ENCODE measurements around the gene DVL3. TPM values are rescaled to one million over a fixed set of nuclear protein-coding genes. Genes with fewer than 3 reads are reported as not detected.

DVL3 gene
- total and polyA plus RNA-seq, 10 of the 15 experiments (the other 5 are each of a cell fraction or from before 2014, with no cell fraction given): 2.2 to 39.7 (median 14.5) TPM

DNA sequence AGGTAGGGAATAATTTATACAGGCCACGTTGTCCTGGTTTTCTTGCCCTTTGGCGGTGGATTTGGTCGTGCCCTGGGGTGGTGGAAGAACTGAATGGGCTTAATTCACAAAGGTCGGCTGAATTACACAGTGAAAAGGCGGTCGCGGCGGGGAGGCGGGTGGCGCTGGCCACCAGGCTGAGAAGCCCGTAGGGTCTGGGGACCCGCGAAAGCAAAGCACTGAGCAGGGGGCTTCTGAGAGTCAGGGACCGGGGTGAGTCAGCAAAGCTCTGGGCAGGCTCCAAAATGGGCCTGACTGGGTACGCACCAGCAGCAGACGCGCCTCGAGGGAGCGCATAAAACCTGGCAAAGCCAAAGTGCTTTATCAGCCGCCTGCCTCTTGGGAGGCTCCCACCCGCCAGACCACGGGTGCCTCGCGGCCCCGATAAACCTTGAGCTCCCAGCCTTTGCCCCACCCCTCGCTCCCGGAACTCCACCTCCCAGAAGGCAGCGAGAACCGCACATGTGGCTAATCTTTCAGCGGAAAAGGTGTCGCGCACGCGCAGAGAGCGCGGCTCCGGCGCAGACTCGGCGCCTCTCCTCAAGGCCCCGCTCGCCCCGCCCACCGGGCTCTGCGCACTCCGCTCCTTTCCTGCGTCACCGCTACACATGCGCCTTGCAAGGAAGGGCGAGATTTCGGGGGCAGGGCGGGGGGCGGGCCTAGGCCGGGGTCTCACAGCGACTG, 30.4 kb downstream of the DVL3 start (continued):
- TF ChIP-seq BHLHE40 (IDR thresholded peaks at IDR 0.05; ENCODE audit: borderline replicate concordance in 1 of 2, low read depth in 2 of 2, low read length in 1 of 2) (peak; percentile 56 to 64; a peak in 3 of 4 replicates), SP1 (IDR thresholded peaks at IDR 0.05; ENCODE audit: low read depth, low read length) (peak; percentile 74), FOXM1 (IDR thresholded peaks at IDR 0.05; ENCODE audit: low read depth, low read length) (no peak), PBX3 (IDR thresholded peaks at IDR 0.05; ENCODE audit: insufficient replicate concordance, low read depth, low read length) (no peak), SIN3A (IDR thresholded peaks at IDR 0.05; ENCODE audit: low read depth, low read length) (peak; percentile 58; the same call in 1 of the 2 replicates), RB1 (IDR thresholded peaks at IDR 0.05; ENCODE audit: borderline replicate concordance) (no peak), PML (IDR thresholded peaks at IDR 0.05; ENCODE audit: low read length) (peak; percentile 82; the same call in 1 of the 2 replicates), HCFC1 (IDR thresholded peaks at IDR 0.05; ENCODE audit: low read length) (peak; percentile 87), SREBF1 (IDR thresholded peaks at IDR 0.05; ENCODE audit: low read length) (peak; percentile 50; the same call in 1 of the 2 replicates), IKZF2 (IDR thresholded peaks at IDR 0.05) (no peak), JUNB (IDR thresholded peaks at IDR 0.05) (no peak), DPF2 (IDR thresholded peaks at IDR 0.05) (no peak)
- TF ChIP-seq, protein P1, sequence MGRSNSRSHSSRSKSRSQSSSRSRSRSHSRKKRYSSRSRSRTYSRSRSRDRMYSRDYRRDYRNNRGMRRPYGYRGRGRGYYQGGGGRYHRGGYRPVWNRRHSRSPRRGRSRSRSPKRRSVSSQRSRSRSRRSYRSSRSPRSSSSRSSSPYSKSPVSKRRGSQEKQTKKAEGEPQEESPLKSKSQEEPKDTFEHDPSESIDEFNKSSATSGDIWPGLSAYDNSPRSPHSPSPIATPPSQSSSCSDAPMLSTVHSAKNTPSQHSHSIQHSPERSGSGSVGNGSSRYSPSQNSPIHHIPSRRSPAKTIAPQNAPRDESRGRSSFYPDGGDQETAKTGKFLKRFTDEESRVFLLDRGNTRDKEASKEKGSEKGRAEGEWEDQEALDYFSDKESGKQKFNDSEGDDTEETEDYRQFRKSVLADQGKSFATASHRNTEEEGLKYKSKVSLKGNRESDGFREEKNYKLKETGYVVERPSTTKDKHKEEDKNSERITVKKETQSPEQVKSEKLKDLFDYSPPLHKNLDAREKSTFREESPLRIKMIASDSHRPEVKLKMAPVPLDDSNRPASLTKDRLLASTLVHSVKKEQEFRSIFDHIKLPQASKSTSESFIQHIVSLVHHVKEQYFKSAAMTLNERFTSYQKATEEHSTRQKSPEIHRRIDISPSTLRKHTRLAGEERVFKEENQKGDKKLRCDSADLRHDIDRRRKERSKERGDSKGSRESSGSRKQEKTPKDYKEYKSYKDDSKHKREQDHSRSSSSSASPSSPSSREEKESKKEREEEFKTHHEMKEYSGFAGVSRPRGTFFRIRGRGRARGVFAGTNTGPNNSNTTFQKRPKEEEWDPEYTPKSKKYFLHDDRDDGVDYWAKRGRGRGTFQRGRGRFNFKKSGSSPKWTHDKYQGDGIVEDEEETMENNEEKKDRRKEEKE (IDR thresholded peaks at IDR 0.05): no peak
- TF ChIP-seq, protein P2, sequence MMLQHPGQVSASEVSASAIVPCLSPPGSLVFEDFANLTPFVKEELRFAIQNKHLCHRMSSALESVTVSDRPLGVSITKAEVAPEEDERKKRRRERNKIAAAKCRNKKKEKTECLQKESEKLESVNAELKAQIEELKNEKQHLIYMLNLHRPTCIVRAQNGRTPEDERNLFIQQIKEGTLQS (IDR thresholded peaks at IDR 0.05; ENCODE audit: borderline replicate concordance, extremely low read depth, low read depth, low read length): peak; percentile 72; the same call in 1 of the 2 replicates
- TF ChIP-seq, protein P3, sequence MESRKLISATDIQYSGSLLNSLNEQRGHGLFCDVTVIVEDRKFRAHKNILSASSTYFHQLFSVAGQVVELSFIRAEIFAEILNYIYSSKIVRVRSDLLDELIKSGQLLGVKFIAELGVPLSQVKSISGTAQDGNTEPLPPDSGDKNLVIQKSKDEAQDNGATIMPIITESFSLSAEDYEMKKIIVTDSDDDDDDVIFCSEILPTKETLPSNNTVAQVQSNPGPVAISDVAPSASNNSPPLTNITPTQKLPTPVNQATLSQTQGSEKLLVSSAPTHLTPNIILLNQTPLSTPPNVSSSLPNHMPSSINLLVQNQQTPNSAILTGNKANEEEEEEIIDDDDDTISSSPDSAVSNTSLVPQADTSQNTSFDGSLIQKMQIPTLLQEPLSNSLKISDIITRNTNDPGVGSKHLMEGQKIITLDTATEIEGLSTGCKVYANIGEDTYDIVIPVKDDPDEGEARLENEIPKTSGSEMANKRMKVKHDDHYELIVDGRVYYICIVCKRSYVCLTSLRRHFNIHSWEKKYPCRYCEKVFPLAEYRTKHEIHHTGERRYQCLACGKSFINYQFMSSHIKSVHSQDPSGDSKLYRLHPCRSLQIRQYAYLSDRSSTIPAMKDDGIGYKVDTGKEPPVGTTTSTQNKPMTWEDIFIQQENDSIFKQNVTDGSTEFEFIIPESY (IDR thresholded peaks at IDR 0.05): no peak
- TF ChIP-seq, protein P4, sequence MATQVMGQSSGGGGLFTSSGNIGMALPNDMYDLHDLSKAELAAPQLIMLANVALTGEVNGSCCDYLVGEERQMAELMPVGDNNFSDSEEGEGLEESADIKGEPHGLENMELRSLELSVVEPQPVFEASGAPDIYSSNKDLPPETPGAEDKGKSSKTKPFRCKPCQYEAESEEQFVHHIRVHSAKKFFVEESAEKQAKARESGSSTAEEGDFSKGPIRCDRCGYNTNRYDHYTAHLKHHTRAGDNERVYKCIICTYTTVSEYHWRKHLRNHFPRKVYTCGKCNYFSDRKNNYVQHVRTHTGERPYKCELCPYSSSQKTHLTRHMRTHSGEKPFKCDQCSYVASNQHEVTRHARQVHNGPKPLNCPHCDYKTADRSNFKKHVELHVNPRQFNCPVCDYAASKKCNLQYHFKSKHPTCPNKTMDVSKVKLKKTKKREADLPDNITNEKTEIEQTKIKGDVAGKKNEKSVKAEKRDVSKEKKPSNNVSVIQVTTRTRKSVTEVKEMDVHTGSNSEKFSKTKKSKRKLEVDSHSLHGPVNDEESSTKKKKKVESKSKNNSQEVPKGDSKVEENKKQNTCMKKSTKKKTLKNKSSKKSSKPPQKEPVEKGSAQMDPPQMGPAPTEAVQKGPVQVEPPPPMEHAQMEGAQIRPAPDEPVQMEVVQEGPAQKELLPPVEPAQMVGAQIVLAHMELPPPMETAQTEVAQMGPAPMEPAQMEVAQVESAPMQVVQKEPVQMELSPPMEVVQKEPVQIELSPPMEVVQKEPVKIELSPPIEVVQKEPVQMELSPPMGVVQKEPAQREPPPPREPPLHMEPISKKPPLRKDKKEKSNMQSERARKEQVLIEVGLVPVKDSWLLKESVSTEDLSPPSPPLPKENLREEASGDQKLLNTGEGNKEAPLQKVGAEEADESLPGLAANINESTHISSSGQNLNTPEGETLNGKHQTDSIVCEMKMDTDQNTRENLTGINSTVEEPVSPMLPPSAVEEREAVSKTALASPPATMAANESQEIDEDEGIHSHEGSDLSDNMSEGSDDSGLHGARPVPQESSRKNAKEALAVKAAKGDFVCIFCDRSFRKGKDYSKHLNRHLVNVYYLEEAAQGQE (IDR thresholded peaks at IDR 0.05; ENCODE audit: low read depth, low read length): no peak
- TF ChIP-seq, protein P5, sequence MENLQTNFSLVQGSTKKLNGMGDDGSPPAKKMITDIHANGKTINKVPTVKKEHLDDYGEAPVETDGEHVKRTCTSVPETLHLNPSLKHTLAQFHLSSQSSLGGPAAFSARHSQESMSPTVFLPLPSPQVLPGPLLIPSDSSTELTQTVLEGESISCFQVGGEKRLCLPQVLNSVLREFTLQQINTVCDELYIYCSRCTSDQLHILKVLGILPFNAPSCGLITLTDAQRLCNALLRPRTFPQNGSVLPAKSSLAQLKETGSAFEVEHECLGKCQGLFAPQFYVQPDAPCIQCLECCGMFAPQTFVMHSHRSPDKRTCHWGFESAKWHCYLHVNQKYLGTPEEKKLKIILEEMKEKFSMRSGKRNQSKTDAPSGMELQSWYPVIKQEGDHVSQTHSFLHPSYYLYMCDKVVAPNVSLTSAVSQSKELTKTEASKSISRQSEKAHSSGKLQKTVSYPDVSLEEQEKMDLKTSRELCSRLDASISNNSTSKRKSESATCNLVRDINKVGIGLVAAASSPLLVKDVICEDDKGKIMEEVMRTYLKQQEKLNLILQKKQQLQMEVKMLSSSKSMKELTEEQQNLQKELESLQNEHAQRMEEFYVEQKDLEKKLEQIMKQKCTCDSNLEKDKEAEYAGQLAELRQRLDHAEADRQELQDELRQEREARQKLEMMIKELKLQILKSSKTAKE (IDR thresholded peaks at IDR 0.05; ENCODE audit: low read depth, poor library complexity, severe bottlenecking): no peak
